HEK293 (cell line): ENCODE data around the gene FUT6.

Experiments used
- CTCF ChIA-PET: fragments of 350-600 bp; formaldehyde crosslinking; extraction: SDS; loops from one replicate; lab custom pipeline; 2021; ENCODE audit warnings: antibody characterized with exemption; lab: Yijun Ruan, JAX
- POLR2A ChIA-PET: fragments of 300-600 bp; formaldehyde crosslinking; extraction: SDS; loops from one replicate; lab custom pipeline; 2020; ENCODE audit warnings: antibody characterized with exemption, inconsistent platforms; lab: Yijun Ruan, JAX
- H3K27ac ChIP-seq: fragments of 200-500 bp; sonication (Bioruptor generic); 2 replicates; pipeline ENCODE4 v1.5.1; 2014; ENCODE audit warnings: low read depth, low read length, control low read depth, inconsistent platforms; ENCODE audit errors: extremely low read depth
- H3K36me3 ChIP-seq, 2 experiments: fragments of 200-500 bp in 1 of 2; sonication (Bioruptor generic) in 1 of 2; 1 replicate in 1 of 2; 2 replicates in 1 of 2; pipeline ENCODE4 v1.5.1; 2014 to 2017; ENCODE audit warnings: inconsistent platforms in 2 of 2, low read length in 2 of 2; ENCODE audit not compliant: control insufficient read depth in 2 of 2, insufficient read depth in 1 of 2
- H3K4me1 ChIP-seq: fragments of 200-500 bp; sonication (Bioruptor generic); 2 replicates; pipeline ENCODE4 v1.5.1; 2014; ENCODE audit warnings: mild to moderate bottlenecking, low read length, inconsistent platforms; ENCODE audit not compliant: control insufficient read depth, insufficient read depth
- H3K4me3 ChIP-seq: 2 replicates; pipeline ENCODE4 v1.5.1; 2011; ENCODE audit warnings: low read depth, mild to moderate bottlenecking, control low read depth, low read length, moderate library complexity
- H3K9me3 ChIP-seq: fragments of 200-500 bp; sonication (Bioruptor generic); 2 replicates; pipeline ENCODE4 v1.5.1; 2014; ENCODE audit warnings: low read depth, low read length, inconsistent platforms; ENCODE audit not compliant: control insufficient read depth, insufficient read depth
- GLIS1 ChIP-seq: fragments of 450-650 bp; formaldehyde crosslinking; IDR thresholded peaks from 2 replicates; pipeline ENCODE4 v1.5.1; 2016; ENCODE audit warnings: missing biosample characterization, missing genetic modification characterization
- HIC1 ChIP-seq: fragments of 450-650 bp; formaldehyde crosslinking; IDR thresholded peaks from 2 replicates; pipeline ENCODE4 v1.5.1; 2016; ENCODE audit warnings: missing biosample characterization, missing genetic modification characterization
- KLF16 ChIP-seq: fragments of 450-650 bp; formaldehyde crosslinking; IDR thresholded peaks from 2 replicates; pipeline ENCODE4 v1.5.1; 2017; ENCODE audit warnings: missing biosample characterization, missing genetic modification characterization
- KLF8 ChIP-seq: fragments of 450-650 bp; formaldehyde crosslinking; IDR thresholded peaks from 2 replicates; pipeline ENCODE4 v1.5.1; 2016; ENCODE audit warnings: missing biosample characterization, missing genetic modification characterization
- MEIS1 ChIP-seq: sonication (generic); formaldehyde crosslinking; IDR thresholded peaks from 2 replicates; pipeline ENCODE4 v1.8.1; 2022; ENCODE audit warnings: missing genetic modification reagents, mild to moderate bottlenecking, borderline replicate concordance
- PATZ1 ChIP-seq: fragments of 450-650 bp; formaldehyde crosslinking; IDR thresholded peaks from 2 replicates; pipeline ENCODE4 v1.5.1; 2016; ENCODE audit warnings: missing biosample characterization, missing genetic modification characterization
- PBX3 ChIP-seq: sonication (generic); formaldehyde crosslinking; IDR thresholded peaks from 2 replicates; pipeline ENCODE4 v1.8.1; 2022; ENCODE audit warnings: mild to moderate bottlenecking, moderate library complexity, missing genetic modification reagents
- PRDM4 ChIP-seq: fragments of 450-650 bp; formaldehyde crosslinking; IDR thresholded peaks from 2 replicates; pipeline ENCODE4 v1.5.1; 2017; ENCODE audit warnings: missing biosample characterization, missing genetic modification characterization
- REPIN1 ChIP-seq: fragments of 450-650 bp; formaldehyde crosslinking; IDR thresholded peaks from 2 replicates; pipeline ENCODE4 v1.5.1; 2017; ENCODE audit warnings: missing biosample characterization, missing genetic modification characterization, low read depth
- SP7 ChIP-seq: fragments of 450-650 bp; formaldehyde crosslinking; IDR thresholded peaks from 2 replicates; pipeline ENCODE4 v1.5.1; 2016; ENCODE audit warnings: missing biosample characterization, missing genetic modification characterization
- ZBTB17 ChIP-seq: fragments of 450-650 bp; formaldehyde crosslinking; IDR thresholded peaks from 2 replicates; pipeline ENCODE4 v1.5.1; 2016; ENCODE audit warnings: missing biosample characterization, missing genetic modification characterization
- ZBTB44 ChIP-seq: fragments of 450-650 bp; IDR thresholded peaks from 2 replicates; pipeline ENCODE4 v1.5.1; 2018; ENCODE audit warnings: missing biosample characterization, mild to moderate bottlenecking, missing genetic modification characterization
- ZBTB7A ChIP-seq: fragments of 450-650 bp; formaldehyde crosslinking; IDR thresholded peaks from 2 replicates; pipeline ENCODE4 v1.5.1; 2016; ENCODE audit warnings: low read depth, missing biosample characterization, missing genetic modification characterization
- ZFHX2 ChIP-seq: fragments of 450-650 bp; formaldehyde crosslinking; conservative IDR thresholded peaks from 2 replicates; pipeline ENCODE4 v1.5.1; 2016; ENCODE audit warnings: missing biosample characterization, missing genetic modification characterization
- ZFP3 ChIP-seq: fragments of 450-650 bp; formaldehyde crosslinking; IDR thresholded peaks from 2 replicates; pipeline ENCODE4 v1.5.1; 2016; ENCODE audit warnings: low read depth, missing biosample characterization, missing genetic modification characterization
- ZNF133 ChIP-seq: fragments of 450-650 bp; formaldehyde crosslinking; IDR thresholded peaks from 2 replicates; pipeline ENCODE4 v1.5.1; 2016; ENCODE audit warnings: missing biosample characterization, missing genetic modification characterization
- ZNF138 ChIP-seq: fragments of 450-650 bp; formaldehyde crosslinking; IDR thresholded peaks from 2 replicates; pipeline ENCODE4 v1.5.1; 2016; ENCODE audit warnings: missing biosample characterization, missing genetic modification characterization, borderline replicate concordance
- ZNF18 ChIP-seq: fragments of 450-650 bp; formaldehyde crosslinking; IDR thresholded peaks from 2 replicates; pipeline ENCODE4 v1.5.1; 2016; ENCODE audit warnings: missing biosample characterization, missing genetic modification characterization
- ZNF302 ChIP-seq: fragments of 450-650 bp; formaldehyde crosslinking; IDR thresholded peaks from 2 replicates; pipeline ENCODE4 v1.5.1; 2016; ENCODE audit warnings: missing biosample characterization, missing genetic modification characterization, low read depth
- ZNF350 ChIP-seq: fragments of 450-650 bp; formaldehyde crosslinking; IDR thresholded peaks from 2 replicates; pipeline ENCODE4 v1.5.0; 2017; ENCODE audit warnings: missing biosample characterization, mild to moderate bottlenecking, missing genetic modification characterization
- ZNF391 ChIP-seq: fragments of 450-650 bp; formaldehyde crosslinking; IDR thresholded peaks from 2 replicates; pipeline ENCODE4 v1.5.1; 2016; ENCODE audit warnings: low read depth, missing biosample characterization, missing genetic modification characterization, borderline replicate concordance

FUT6 gene

GRCh38 chr19:5827342-5827890, 12.1 kb downstream of the FUT6 start (continued):
- TF ChIP-seq SP7 (tag by site-specific recombination) (no peak), ZBTB7A (tag by site-specific recombination) (0 out of 2 replicates have a peak, but pooled peaks have one; percentile 32), ZNF302 (tag by site-specific recombination) (no peak), ZBTB17 (tag by site-specific recombination) (no peak), ZNF133 (no peak), ZFP3 (tag by site-specific recombination) (no peak), PATZ1 (peak; percentile 23; the same call in 1 of the 2 replicates), PBX3 (no peak), HIC1 (tag by site-specific recombination) (peak; percentile 17; the same call in 1 of the 2 replicates), KLF16 (tag by site-specific recombination) (no peak), REPIN1 (tag by site-specific recombination) (no peak), ZNF138 (no peak), ZNF391 (tag by site-specific recombination) (no peak), PRDM4 (tag by site-specific recombination) (no peak), KLF8 (tag by site-specific recombination) (no peak)

GRCh38 chr19:5826531-5827341, 12.8 kb downstream of the FUT6 start:
- CTCF ChIA-PET = interaction anchor here (0.6 to 3.2 kb wide), 3 partner anchors 20 to 106 kb away, joined by 3 to 27 read pairs (median 6); partner anchors contain the start of gene NRTN
- TF ChIP-seq ZBTB44 (tag by site-specific recombination) (peak; percentile 54; the same call in 1 of the 2 replicates), ZNF18 (tag by site-specific recombination) (no peak), ZFHX2 (tag by site-specific recombination) (0 out of 2 replicates have a peak, but pooled peaks have one; percentile 22), GLIS1 (tag by site-specific recombination) (peak; percentile 100), MEIS1 (peak; percentile 88; the same call in 1 of the 2 replicates), HIC1 (tag by site-specific recombination) (peak; percentile 47; the same call in 1 of the 2 replicates), ZNF350 (tag by site-specific recombination) (no peak)

More at GRCh38 chr19:5826531-5827341, 12.8 kb downstream of the FUT6 start:
- Histone ChIP-seq H3K4me3 (no peak overlapping the region; the same call in 1 of the 2 replicates), H3K27ac (no peak overlapping the region), H3K9me3 (no peaks in the 10 kb centered on the region), H3K36me3 (no peaks in the 10 kb centered on the region), H3K4me1 (peaks cover 6% of the 10 kb centered on the region)
- POLR2A ChIA-PET = interaction anchor here (1.8 to 2.6 kb wide), 2 partner anchors 23 to 77 kb away, joined by 10 to 35 read pairs; partner anchors contain the start of genes NDUFA11, NRTN and VMAC
